NCI-H2227 (cell line): ENCODE measurements around the gene WNT9B.

Experiments
- DNase-seq: peaks from one replicate; lab custom pipeline; 2025; ENCODE audit not compliant: unreplicated experiment; lab: John Stamatoyannopoulos, UW

Gene WNT9B

DNA sequence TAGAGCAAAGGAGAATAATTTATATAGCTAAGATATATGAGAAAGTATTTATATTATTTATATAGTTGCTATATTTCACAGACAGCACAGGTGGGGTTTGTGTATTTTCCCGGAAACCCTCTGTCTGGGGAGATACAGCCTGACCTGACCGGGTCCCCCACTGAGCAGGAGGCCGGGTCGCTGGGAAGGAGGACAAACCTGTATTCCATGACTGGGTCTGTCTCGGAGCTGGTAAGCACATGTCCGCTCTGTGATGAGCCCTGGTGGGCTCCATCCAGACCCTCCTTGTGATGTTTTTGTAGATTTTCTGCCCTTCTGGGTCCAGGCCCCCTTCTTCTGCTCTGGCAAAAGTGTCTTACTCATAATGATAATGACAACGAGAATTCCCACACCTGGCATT is 27.7 kb downstream of the WNT9B start:
- DNase-seq: no peak

DNA sequence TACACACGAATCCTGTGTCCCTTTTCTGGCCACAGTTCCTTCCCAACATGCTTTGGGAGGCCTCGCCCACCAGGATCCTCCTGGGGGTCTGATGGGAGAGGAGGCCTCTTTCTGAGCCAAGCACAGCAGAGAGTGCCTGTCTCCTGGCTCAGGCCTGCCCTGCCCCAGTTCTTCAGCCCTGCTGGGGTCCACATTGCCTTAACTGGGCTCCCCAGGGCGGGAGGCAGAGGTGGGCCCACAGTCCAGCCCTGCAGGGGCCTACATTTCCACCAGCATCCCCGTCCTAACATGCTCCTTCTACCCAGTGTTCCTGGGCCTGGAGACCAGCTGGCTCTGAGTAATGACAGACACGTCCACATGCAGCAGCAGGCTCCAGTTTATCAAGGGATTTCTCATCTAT is 29.6 kb downstream of the WNT9B start:
- no peak for DNase-seq

DNA sequence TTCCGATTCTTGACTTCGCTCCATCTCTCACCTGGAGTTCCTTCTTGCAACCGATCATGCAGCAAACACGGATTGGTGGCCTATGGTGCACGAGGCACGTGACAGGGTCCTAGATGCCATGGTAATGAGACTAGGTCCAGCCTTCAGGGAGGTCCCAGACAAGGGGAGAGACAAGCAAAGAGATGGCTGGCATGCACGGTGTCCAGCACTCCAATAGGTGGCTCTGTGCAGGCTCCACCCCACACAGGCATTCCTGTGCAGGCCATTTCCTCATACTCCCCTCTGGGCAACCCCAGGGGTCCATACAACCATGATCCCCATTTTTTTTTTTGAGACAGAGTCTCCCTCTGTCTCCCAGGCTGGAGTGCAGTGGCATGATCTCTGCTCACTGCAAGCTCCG is 31.3 kb downstream of the WNT9B start:
- DNase-seq: no peak

DNA sequence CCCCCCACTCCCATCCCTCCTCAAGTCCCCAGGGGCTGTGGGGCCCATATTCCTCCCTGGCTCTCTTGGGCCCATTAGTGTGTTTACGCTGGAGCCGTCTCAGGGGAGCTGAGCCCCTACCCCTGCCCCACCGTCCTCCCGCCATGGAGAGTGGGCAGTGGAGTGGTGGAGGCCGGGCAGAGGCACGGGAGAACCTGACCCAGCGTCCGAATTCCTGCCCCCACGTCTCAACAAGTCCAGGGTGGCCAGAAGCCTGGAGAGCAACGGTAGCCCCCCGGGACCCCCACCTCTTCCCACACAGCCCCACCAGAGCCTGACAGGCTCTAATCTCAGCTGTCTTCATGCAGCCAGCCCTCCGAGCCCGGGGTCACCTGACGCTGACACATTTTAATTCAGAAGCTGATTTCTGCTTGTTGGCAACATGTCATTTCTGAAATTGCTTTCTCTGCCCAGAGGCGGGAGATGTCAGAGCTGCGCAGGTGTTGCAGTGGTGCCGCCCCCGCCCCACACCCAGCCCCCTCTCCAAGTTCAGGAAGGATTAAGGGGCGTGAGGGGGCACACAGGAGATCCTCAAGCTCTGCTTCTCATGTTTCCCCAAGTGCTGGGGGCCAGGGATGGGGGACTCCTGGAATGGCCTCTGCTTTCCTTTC is 32.6 kb downstream of the WNT9B start:
- DNase-seq: peak; percentile 83

DNA sequence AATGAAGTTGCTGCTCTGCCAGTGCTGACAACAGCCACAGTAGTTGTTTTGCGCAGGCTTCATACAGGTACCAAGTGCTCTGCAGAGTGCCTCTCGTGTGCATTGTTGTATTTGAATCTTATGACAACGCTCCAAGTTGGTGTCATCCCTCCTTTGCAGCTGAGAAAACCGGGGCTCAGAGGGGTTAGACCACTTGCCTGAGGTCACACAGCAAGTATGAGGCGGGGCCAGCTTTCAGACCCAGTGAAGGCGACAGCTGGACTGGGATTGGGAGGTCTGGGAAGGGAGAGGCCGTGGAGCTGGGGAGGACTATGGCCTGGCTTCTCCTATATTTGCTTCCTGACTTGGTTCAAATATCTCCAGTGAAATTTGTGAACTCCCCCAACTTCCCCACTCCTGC is 33.2 kb downstream of the WNT9B start:
- DNase-seq: no peak

DNA sequence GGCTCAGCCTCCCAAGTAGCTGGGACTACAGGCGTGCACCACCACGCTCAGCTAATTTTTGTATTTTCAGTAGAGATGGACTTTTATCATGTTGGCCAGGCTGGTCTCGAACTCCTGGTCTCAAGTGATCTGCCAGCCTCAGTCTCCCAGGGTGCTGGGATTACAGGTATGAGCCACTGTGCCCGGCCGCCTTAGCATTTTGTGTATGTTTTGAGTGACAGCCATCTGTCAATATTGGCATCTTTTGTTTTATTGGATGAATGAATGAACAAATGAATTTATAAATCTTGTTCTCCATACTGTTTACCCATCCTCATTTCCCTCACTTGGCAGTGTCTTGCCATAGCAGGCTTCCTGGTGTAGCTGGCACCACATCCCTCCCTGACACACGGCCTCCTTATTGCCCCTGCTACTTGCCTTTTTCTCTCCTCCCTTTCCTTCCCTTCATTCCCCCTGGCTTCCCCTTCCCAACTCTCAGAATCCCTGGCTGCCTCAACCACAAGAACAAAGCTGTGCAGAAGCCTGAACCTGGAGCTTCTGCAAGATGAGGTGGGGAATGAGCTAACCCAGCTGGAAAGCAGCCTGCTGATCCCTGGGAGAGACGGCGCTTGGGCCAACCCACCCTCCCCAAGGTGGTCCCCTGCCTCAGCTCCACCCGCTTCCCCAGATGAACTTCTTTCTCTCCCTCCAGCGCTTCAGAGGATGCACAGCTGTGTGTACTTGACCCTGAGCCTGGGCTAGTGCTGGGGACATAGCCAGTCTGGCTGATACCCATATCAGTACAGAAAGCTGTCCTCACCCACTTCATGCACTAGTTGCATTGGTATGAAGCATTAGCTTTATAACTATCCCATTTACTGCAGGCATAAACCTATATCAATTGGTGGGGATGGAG is 34.3 kb downstream of the WNT9B start:
- no peak for DNase-seq

DNA sequence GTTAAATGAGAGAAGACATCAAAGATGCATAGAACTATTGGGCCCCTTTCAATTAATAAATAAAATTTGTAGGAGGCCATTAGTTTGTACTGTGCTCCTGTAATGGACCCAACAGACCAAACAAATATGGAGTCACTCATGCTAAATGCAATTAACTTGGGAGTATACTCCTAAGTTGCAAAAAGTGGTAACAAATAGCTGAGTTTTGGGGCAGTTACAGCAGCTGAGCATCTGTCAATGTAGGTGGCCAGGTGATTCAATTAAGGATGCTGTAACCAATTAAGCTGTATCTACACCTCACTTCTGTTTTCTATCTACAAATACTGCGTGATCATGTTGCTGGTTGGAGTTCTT is 34.9 kb downstream of the WNT9B start:
- no peak for DNase-seq

DNA sequence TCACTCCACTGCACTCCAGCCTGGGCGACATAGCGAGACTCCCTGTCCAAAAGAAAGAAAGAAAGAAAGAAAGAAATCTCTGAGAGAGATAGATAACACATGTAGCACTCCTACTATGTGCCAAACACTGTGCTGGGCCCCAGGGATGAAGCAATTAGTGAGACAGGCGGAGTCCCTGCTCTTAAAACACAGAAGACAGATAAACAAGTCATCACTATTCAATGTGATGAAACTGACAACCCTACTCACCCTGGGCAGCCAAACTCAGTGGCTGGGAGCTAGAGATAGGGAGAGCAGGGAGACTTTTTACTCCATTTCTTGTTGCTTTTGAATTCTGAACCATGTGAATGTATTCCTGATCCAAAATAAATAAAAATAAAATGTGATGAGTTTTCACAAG is 36.3 kb downstream of the WNT9B start:
- DNase-seq: no peak

DNA sequence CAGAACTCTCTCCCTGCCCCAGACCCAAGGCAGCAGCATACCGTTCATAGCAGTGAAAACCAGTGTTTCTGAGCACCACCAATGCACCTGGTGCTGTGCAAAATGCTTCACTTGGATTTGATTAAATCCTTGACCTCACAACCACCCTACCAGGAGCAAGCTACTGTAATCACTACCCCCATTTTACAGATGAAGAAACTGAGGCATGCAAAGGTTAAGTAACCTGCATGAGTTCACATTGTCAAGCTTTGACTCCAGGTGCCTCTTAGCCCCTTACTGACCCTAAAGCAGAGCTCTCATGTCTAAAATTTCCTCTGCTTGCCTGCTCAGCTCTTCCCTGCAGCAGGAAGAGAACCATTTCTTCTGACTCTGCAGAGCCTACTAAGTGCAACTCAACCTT is 37.3 kb downstream of the WNT9B start:
- no peak for DNase-seq

DNA sequence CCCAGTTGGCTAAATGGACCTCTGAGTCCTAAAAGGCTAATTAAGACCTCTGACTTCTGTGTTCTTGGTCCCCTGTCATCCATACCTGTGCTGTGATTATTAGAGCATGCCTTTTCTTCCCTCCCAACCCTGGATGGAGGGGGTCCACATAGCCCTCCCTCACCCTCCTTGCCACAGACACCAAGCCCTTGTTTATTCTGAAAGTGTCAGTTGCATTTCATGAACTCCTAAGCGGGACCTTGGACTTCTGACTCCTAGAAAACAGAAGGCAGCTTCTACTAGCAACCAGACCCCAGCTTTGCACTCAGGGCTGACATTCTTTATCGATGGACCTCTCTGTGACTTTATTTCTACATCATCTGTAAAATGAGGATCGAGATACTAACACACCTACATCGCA is 38.1 kb downstream of the WNT9B start:
- no peak for DNase-seq

DNA sequence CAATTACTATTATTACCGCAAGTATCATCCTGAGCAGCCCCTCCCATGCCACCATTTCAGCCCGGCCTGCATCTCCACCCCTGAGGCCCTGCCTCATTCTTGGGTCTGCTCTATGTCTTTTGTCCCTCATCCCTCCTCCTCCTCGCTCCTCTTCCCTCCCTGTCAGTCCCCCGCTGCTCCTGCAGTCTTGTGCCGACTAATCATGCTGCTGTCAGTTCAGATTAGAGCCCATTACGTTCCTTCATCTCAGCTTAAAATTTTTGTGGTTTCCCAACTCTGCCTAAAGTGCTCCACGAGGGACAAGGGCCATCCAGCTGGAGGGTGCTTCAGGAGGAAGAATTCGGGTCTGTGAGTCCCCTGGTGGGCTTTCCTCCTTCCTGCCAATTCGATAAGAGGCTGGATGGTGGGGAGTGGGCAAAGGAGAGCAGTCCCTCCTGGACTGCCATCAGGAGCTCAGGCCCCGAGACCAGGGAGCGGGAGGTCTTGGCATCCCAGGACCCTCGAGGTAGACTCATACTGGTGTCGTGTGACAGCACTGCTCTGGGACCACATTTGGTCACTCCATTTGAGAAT is 38.7 kb downstream of the WNT9B start:
- peak; percentile 36 for DNase-seq

DNA sequence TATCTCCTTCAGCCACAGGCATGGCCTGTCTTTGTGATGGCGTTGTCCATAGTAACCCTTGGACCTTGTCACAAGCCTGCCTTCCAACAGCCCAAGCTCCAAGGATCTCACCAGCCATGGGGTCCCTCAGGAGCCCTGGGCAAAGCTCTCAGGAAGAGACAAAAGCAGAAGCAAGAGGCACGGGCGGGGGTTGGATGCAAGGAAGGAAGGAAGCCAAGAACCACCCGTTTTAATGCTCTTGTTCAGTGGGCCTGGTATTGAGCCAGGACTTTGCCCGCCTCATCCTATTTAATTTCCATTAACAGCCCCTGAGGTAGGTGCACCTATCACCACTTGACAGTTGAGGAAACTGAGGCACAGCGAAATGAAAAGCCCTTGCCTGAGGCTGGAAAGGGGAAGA is 39.3 kb downstream of the WNT9B start:
- no peak for DNase-seq

DNA sequence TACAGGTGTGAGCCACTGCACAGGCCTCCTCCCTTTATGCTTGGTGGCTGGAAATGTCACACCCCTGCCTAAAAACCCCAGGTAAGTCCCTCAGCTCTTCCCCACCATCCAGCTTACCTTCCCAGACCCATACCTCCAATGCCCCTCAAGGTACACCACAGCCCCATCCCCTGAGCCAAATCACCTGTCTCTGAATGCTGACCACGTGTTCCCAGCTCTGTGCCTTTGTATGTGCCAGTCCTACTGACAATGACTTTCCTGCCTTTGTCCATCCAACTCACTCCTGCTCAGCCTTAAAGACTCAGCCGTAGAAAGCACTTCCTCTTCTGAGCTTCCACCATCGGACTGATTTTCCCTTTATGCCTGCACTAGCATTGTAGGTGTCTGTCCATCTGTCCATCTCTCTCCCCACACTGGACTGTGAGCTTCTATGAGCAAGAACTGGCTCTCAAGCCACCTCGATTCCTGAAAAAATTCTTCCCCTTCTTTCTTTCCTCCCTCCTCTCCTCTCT is 40.9 kb downstream of the WNT9B start:
- no peak for DNase-seq

DNA sequence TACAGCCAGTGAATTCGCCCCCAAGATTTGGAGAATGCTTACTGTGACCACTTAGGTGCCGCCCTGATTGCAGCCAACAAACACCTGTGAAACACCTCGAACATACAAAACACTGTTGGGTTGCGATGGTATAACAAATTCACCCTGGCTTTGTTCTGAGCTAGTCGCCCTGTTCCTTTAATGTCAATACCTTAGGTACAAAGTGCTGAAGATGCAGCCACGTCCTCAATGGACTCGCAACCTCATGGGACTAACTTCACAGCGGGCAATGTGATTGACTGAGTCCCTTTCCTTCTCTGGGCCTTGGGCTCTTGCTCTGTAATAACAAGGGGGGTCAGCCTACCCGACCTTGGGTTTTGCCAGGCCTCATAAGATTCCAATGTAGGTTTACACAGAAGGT is 42.6 kb downstream of the WNT9B start:
- DNase-seq: no peak

DNA sequence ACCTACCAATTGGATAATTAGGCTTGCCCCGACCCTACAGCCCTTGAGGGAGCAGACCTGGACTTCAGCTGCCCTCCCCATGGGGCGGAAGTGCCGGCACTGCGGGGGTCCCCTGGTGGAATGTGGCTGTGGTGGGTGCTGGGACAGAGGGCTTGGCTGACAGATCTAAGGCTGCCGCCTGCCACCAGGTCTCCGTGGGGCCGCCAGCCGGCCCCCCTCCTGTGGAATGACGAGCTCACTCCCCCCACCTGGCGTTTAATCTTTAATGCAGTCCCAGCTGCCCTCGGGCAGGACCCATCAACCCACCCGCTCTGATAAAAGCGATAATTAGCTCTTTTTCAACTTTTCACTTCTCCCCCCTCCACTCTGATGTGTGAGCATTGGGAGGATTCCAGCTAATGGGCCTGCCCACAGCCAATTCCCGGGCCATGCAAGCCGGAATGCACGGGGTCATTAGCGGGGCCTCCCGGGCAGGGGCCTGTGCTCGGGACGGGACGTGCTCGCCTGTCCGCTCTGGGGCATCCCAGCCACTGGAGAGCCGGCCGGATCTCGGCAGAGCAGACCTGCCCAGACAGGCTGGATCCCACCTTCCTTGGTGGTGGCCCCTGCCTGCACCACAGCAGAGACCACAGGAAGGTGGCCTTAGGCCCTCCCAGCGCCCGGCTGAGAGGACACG is 43.2 kb downstream of the WNT9B start:
- no peak for DNase-seq

DNA sequence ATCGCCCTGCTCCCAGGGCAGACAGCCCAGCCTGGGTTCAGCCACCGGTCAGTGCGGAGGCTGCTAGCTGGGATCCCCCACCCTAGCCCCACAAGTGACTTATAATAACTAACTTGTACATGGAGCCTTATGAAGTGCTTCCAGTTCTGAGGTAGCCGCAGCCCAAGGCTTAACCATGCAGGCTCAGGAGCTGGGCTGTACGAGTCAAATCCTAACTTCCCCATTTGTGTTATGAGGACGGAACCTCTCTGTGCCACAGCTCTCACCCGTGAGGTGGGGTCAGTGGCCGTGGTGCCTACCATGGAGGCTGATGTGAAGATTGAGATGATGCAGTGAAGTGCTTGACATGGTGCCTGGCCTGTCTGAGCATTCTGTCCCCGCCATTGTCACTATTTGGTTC is 43.8 kb downstream of the WNT9B start:
- no peak for DNase-seq

DNA sequence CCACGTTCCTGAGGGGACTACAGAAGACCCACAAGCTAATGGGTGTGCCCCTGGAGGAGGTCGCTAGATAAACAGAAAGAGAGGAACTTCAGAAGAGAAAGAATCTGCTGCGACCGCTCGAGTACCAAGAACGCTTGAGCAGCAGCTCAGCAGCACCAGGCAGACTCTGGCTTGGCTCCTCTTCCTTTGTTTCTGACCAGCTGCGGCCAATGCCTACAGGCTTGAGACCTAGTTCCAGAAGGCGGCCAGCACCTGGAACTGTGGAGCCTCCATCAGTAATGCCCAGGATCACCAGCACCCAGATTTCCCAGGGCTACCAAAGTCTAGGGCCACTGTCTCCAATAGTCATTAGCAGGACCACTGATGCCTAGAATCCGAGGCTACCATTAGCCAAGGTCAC is 45.6 kb downstream of the WNT9B start:
- no peak for DNase-seq

DNA sequence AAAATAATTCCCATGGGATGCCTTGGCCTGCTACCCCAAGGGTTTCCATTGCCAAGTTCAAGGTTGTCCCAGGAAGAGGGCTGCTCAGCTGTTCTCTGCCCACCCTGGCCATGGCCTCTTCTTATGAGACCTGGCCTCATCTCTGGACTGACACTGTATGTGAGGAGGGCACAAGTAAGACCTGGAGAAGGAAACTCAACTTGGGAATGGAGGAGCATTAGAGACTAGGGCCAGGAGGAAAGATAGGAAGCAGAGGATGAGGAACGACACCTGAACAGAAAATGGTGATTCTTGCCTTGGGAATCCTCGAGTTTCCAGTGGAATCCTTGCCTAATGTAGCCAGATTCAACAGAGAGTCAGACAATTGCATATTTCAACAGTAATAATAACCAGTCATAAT is 47.0 kb downstream of the WNT9B start:
- no peak for DNase-seq

DNA sequence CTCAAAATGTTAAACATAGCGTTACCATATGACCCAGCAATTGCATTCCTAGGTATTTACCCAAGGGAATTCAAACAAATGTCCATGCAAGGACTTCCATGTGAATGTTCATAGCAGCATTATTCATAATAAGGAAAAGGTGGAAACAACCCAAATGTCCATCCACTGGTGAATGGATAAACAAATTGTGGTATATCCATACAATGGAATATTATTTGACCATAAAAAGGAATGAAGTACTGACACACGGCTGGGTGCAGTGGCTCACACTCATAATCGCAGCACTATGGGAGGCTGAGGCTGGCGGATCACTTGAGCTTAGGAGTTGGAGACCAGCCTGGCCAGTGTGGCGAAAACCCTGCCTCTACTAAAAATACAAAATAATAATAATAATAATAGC is 47.5 kb downstream of the WNT9B start:
- no peak for DNase-seq

DNA sequence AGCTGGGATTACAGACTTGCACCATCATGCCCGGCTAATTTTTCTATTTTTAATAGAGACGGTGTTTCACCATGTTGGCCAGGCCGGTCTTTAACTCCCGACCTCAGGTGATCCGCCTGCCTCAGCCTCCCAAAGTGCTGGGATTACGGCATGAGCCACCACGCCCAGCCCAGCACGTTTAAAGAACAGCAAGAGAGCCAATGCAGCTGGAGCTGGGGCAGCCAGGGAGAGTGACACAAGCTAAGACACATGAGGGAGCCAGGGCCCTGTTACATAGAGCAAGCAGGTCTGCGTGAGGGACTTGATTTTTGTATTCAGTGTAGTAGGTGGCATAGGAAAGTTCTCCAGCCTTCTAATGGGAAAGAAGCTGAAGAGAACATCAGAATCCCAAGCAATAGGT is 49.9 kb downstream of the WNT9B start:
- no peak for DNase-seq

DNA sequence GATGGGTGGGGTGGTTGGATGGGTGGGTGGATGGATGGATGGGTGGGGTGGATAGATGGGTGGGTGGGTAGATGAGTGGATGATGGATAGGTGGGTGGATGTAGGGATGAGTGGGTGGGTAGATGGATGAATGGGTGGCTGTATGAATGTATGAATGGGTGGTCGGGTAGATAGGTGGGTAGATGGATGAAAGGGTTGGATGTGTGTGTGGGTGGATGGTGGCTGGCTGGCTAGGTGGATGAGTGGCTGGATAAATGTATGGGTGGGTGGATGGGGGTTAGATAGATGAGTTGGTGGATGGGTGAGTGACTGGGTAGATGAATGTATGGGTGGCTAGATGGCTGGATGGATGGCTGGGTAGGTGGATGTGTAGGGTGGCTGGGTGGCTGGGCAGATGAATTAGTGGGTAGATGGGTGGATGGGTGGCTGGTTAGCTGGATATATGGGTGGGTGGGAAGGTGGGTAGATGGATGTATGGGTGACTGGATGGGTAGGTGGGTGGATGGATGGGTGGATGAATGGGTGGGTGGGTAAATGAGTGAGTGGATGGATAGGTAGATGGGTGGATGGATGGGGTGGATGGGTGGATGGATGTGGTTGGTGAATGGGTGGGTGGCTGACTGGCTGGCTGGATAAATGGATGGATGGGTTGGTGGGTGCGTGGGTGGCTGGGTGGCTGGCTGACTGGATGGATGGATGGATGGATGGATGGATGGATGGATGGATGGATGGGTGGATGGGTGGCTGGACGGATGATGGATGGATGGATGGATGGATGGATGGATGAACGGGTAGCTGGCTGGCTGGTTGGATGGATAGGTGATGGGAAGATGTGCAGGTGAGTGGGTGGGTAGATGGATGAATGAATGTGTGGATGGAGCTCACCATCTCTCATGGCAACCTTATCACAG is 52.6 kb downstream of the WNT9B start:
- DNase-seq: no peak
